Activated CD4-positive, alpha-beta T cell treated with anti-CD3 and anti-CD28 coated beads, Interleukin-2, amount 10 ng/mL, durations not matched to agents 24 days and 14 days (primary cell): ENCODE measurements around the gene HOGA1. TPM values are rescaled to one million over a fixed set of nuclear protein-coding genes. Genes with fewer than 3 reads are reported as not detected.
A peak's percentile ranks its signal among the peaks of the same experiment; 100 is the strongest.
"Not testable (repeated sequence)": the region's sequence is repeated elsewhere in the genome, so short reads cannot be mapped to it uniquely, and the experiment has no call there.

Source experiments
- DNase-seq: peaks from one replicate; pipeline ENCODE4 v3.0.0; 2022
- H3K27ac Mint-ChIP-seq: one replicate; pipeline ENCODE4 v1.8.0; 2022; ENCODE audit warnings: mild to moderate bottlenecking, mixed read lengths
- H3K27me3 Mint-ChIP-seq: one replicate; pipeline ENCODE4 v1.8.0; 2022; ENCODE audit warnings: mixed read lengths
- H3K36me3 Mint-ChIP-seq: one replicate; pipeline ENCODE4 v1.8.0; 2022; ENCODE audit warnings: low read depth, mild to moderate bottlenecking, mixed read lengths
- H3K4me1 Mint-ChIP-seq: one replicate; pipeline ENCODE4 v1.8.0; 2021; ENCODE audit warnings: mixed read lengths
- H3K4me3 Mint-ChIP-seq: one replicate; pipeline ENCODE4 v1.8.0; 2022; ENCODE audit warnings: mild to moderate bottlenecking, moderate library complexity, mixed read lengths
- H3K9me3 Mint-ChIP-seq: one replicate; pipeline ENCODE4 v1.8.0; 2021; ENCODE audit warnings: mixed read lengths
- intact Hi-C: fragments of 100-400 bp; cut with micrococcal nuclease; formaldehyde crosslinking; loops from one replicate; pipeline ENCODE4 v1.15.1; 2023
- total RNA-seq: library from RNA; stranded (reverse); gene quantifications from 2 replicates; pipeline ENCODE4 v1.2.3, GENCODE V29; 2022

Gene HOGA1
- total RNA-seq, 1 donor from 2014 or later: not detected

GRCh38 chr10:97548828-97549455 is 35.2 kb upstream of the HOGA1 start:
- Mint-ChIP-seq H3K36me3 (no peaks in the 10 kb centered on the region), H3K9me3 (no peaks in the 10 kb centered on the region), H3K4me3 (no peak overlapping the region), H3K4me1 (peaks cover 8% of the 10 kb centered on the region), H3K27me3 (no peaks in the 10 kb centered on the region), H3K27ac (peak overlapping the region; percentile 29)
- intact Hi-C loops: no loop called here
- no peak for DNase-seq

- Mint-ChIP-seq H3K9me3 (no peaks in the 10 kb centered on the region), H3K27ac (no peak overlapping the region), H3K4me1 (peaks cover 8% of the 10 kb centered on the region), H3K4me3 (no peak overlapping the region), H3K36me3 (no peaks in the 10 kb centered on the region), H3K27me3 (no peaks in the 10 kb centered on the region)
- DNase-seq: no peak
- intact Hi-C loops: no loop called here
These were observed 34.4 kb upstream of the HOGA1 start for GRCh38 chr10:97549587-97550322.

- Mint-ChIP-seq H3K9me3 (no peaks in the 10 kb centered on the region), H3K4me1 (peaks cover 6% of the 10 kb centered on the region), H3K27me3 (no peaks in the 10 kb centered on the region), H3K36me3 (no peaks in the 10 kb centered on the region), H3K4me3 (no peak overlapping the region), H3K27ac (no peak overlapping the region)
- intact Hi-C loops: no loop called here
- no peak for DNase-seq
These were observed 33.6 kb upstream of the HOGA1 start for GRCh38 chr10:97550336-97551149.

- DNase-seq: no peak
- Mint-ChIP-seq H3K4me3 (no peak overlapping the region), H3K9me3 (no peaks in the 10 kb centered on the region), H3K4me1 (peaks cover 6% of the 10 kb centered on the region), H3K36me3 (no peaks in the 10 kb centered on the region), H3K27ac (no peak overlapping the region), H3K27me3 (no peaks in the 10 kb centered on the region)
- intact Hi-C loops: no loop called here
These were observed 32.9 kb upstream of the HOGA1 start for GRCh38 chr10:97551271-97551670.

- no peak overlapping the region for H3K4me3 Mint-ChIP-seq
- peak; percentile 88 for DNase-seq
- peaks cover 6% of the 10 kb centered on the region for H3K4me1 Mint-ChIP-seq
- peaks cover 2% of the 10 kb centered on the region for H3K27me3 Mint-ChIP-seq
- no peaks in the 10 kb centered on the region for H3K36me3 Mint-ChIP-seq
- intact Hi-C loops: loop anchor here (1.0 to 2.0 kb wide), 5 partner anchors 10 to 147 kb away; partner anchors contain the start of genes MMS19 and UBTD1
- no peaks in the 10 kb centered on the region for H3K9me3 Mint-ChIP-seq
- H3K27ac Mint-ChIP-seq: no peak overlapping the region
These were observed 30.6 kb upstream of the HOGA1 start for GRCh38 chr10:97553575-97554031.

- H3K9me3 Mint-ChIP-seq: not testable (repeated sequence)
These were observed 29.9 kb upstream of the HOGA1 start for GRCh38 chr10:97554336-97554735.

GRCh38 chr10:97555541-97555940 is 28.6 kb upstream of the HOGA1 start:
- DNase-seq, H3K27ac Mint-ChIP-seq, H3K9me3 Mint-ChIP-seq, intact Hi-C loops, H3K4me1 Mint-ChIP-seq, H3K36me3 Mint-ChIP-seq, H3K27me3 Mint-ChIP-seq, H3K4me3 Mint-ChIP-seq: not testable (repeated sequence)

More at GRCh38 chr10:97554336-97554735, 29.9 kb upstream of the HOGA1 start:
- H3K27me3 Mint-ChIP-seq, intact Hi-C loops, H3K4me3 Mint-ChIP-seq, H3K4me1 Mint-ChIP-seq, H3K36me3 Mint-ChIP-seq, H3K27ac Mint-ChIP-seq, DNase-seq: not testable (repeated sequence)

GRCh38 chr10:97560731-97561381 is 23.3 kb upstream of the HOGA1 start:
- H3K36me3 Mint-ChIP-seq, H3K9me3 Mint-ChIP-seq, H3K4me1 Mint-ChIP-seq, H3K27me3 Mint-ChIP-seq, H3K27ac Mint-ChIP-seq, H3K4me3 Mint-ChIP-seq, intact Hi-C loops, DNase-seq: not testable (repeated sequence)

- H3K4me3 Mint-ChIP-seq, H3K9me3 Mint-ChIP-seq, H3K27ac Mint-ChIP-seq, H3K27me3 Mint-ChIP-seq, H3K4me1 Mint-ChIP-seq, H3K36me3 Mint-ChIP-seq, intact Hi-C loops, DNase-seq: not testable (repeated sequence)
These were observed 22.7 kb upstream of the HOGA1 start for GRCh38 chr10:97561386-97562077.

- H3K27me3 Mint-ChIP-seq, intact Hi-C loops, H3K4me1 Mint-ChIP-seq, H3K9me3 Mint-ChIP-seq, H3K27ac Mint-ChIP-seq, H3K36me3 Mint-ChIP-seq, H3K4me3 Mint-ChIP-seq, DNase-seq: not testable (repeated sequence)
These were observed 21.9 kb upstream of the HOGA1 start for GRCh38 chr10:97562329-97562728.

GRCh38 chr10:97563337-97563736 is 20.9 kb upstream of the HOGA1 start:
- intact Hi-C loops: no loop called here
- Mint-ChIP-seq H3K4me1 (no peaks in the 10 kb centered on the region), H3K9me3 (no peaks in the 10 kb centered on the region), H3K4me3 (no peak overlapping the region), H3K27me3 (no peaks in the 10 kb centered on the region), H3K27ac (no peak overlapping the region), H3K36me3 (no peaks in the 10 kb centered on the region)
- DNase-seq: no peak

GRCh38 chr10:97564776-97565175 is 19.4 kb upstream of the HOGA1 start:
- Mint-ChIP-seq H3K9me3 (no peaks in the 10 kb centered on the region), H3K4me3 (no peak overlapping the region), H3K36me3 (no peaks in the 10 kb centered on the region), H3K27ac (no peak overlapping the region), H3K4me1 (no peaks in the 10 kb centered on the region), H3K27me3 (no peaks in the 10 kb centered on the region)
- DNase-seq: no peak
- intact Hi-C loops: no loop called here

GRCh38 chr10:97566336-97566996 is 17.7 kb upstream of the HOGA1 start:
- Mint-ChIP-seq H3K4me1 (no peaks in the 10 kb centered on the region), H3K36me3 (no peaks in the 10 kb centered on the region), H3K27me3 (no peaks in the 10 kb centered on the region), H3K27ac (no peak overlapping the region), H3K9me3 (no peaks in the 10 kb centered on the region), H3K4me3 (no peak overlapping the region)
- intact Hi-C loops: no loop called here
- DNase-seq: no peak
